Stimulated activated CD8-positive, alpha-beta memory T cell treated with anti-CD3 and anti-CD28 coated beads, Interleukin-2, amount 100 ng/mL, for 1 hour (primary cell): ENCODE data around the gene TSN.

Source experiments
- DNase-seq, 2 donors: peaks; one replicate each; pipeline ENCODE4 v3.0.0-alpha.2; 2020; ENCODE audit warnings: low read depth in 2 of 2

TSN gene

DNA sequence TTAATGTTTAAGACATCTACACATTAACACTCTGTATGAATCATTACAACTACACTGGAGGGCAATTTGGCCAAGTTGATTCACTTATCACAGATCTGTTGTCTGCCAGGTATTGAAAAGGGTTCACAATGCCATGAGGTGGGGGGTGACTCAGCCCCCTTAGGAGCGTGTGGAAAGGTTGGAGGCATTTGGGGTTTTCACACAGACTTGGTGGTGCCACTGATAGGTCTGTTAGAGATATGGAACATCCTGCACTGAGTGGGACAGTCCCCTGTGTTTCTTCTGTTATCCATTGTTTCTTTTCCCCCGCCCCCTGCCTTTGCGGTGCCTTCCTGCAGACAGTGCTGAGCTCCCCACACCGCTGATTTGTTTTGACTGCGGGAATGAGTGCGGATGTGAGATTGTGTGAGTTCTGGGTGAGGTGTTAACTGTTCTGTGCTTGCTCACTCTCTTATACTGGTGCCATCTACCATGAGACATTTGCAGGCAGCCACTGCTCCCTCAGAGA is 9.3 kb upstream of the TSN start:
- DNase-seq, result no peak

DNA sequence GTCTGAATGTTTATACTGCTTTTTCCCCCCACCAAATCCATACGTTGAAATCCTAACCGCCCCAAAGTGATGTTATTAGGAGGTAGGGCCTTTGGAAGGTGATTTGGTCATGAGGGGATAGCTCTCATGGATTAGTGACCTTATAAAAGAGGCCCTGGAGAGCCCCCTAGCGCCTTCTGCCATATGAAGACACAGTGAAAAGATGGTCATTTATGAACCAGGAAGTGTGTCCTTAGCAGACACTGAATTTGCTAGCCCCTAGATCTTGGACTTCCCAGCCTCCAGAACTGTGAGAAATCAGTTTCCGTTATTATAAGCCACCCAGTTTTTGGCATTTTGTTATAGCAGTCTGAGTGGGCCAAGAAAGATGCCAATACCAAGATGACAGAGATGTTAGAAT is 7.2 kb upstream of the TSN start:
- no peak for DNase-seq

DNA sequence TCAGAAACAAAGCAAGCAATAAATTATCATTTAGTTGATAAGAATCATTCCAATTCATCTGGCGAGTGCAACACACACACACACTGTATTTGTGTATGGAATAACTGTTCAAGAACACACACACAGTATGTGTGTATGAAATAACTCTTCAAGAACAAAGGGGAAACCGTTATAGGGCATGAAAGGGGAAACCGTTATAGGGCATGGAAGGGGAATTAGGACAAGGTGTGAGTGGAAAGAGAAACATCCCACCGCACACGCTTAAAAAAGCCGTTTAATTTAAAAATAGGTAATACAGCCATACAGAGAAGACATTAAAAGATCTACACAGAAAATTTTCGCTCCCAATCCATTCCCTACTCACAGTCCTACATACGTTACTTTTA is 607 bp upstream of the TSN start:
- DNase-seq, result no peak

DNA sequence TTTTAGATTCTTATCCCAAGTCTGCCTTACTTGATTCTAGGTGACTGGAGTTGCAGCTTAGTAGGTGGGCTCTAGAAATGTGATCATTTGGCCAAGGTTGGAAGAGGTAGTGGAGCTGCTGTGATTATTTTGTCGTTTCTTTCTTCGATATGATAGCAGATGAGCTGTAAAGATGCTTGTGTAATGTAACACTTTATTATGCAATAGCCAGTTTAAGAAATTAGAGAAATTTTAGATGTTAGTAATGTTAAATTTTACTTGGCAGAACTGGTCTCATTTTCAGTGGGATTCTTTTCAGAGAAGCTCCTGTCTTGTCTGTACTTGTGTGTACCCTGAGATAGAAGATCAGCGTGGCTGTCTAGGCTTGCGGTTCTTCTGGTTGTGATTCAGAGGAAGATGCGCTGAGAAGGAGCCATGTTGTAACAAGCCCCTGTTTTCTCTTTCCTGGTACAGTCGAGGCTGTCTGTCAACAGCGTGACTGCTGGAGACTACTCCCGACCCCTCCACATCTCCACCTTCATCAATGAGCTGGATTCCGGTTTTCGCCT is 9.3 kb downstream of the TSN start:
- DNase-seq, result no peak

DNA sequence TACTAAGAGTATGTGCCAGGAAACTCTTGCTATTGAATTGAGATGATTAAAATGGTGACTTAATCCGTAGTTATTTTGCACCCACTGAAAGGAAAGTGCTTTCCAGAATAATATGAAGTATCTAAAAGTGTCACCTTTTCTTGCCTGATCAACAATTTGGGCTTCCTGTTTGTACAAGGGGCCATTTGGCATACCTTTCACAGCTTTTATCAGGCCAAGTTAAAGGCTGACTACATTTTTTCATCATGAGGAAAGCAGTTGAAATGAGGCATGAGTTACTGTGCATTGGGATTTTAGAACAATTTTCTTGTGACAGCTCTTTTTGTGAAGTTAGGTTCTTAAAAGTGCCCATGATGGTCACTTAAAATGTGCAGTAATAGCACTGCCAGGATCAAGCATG is 11.2 kb downstream of the TSN start:
- no peak for DNase-seq

DNA sequence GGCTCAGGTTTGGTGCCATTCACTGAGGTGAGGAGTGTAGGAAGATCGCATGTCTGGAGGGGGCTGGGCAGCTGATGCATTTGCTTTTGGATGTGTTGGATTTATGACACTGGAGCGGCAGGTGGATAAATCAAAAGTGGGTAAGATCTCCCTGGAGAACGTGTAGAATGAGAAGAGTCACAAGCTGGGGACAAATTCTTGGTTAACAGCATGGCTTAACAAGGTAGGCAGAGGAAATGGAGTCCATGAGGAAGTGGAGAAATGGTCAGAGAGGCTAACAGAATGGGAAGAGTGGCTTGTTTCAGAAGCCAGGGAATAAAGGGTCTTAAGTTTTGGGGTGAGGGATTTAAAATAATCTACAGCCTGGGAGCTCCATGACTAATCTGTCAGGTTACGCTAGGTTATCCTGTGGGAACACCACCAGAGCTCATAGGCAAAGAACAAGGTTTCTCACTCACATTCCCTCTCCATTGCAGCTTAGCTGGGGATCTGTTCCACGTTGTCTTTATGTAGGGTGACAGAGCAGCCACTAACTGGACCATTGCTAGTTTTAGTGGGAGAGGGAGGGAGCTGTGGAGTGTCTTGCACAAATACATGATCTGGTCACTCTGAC is 12.8 kb downstream of the TSN start:
- DNase-seq, result no peak

DNA sequence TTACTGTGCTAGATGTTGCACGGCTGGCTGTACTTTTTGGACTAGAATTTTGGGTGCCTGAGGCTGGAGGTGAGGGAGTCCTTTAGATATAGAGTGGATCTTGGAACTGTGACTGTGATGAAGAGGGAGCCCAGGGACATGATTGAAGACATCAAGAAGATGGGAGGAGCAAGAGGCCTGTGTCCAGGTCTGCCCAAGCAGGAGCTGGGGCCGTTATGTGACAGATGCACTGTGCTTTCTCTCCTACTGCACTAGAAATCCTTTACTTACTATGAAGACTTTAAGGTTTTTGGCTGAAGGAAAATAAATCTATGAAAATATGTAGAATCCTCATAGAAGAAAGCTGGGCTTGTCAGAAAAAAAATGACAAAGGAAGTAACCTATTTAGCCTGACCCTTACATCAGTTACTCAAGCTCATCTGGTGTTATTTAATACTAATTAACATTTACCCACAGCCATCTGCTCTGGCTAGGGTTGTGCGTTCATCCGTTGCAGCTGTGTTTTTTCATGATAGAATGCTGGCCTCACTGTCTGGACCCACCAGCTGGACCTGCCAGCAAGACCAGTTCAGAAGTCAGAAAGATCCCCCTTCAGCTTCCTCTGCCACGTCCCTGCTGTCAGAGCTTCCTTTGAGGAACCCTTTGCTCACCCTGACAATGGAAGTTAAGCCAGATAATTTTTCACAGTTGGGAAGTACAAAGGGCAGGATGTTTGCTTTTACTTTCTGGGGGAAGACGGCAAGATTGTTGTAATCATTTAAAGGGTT is 16.7 kb downstream of the TSN start:
- no peak for DNase-seq

DNA sequence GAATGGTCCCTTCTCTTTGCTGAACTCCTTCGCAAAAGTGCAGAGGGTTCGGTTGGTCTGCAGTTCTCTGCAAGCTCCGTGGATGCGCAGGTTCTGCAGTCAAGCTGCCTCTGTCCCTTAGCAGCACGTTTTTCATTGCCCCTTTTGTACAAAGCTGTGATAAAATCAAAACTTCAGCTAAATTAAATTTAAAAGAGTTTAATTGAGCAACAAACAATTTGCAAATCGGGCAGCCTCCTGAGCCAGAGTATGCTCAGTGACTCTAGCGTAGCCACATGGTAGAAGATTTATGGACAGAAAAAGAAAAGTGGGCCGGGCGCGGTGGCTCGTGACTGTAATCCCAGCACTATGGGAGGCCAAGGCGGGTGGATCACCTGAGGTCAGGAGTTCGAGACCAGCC is 18.8 kb downstream of the TSN start:
- DNase-seq, result no peak

DNA sequence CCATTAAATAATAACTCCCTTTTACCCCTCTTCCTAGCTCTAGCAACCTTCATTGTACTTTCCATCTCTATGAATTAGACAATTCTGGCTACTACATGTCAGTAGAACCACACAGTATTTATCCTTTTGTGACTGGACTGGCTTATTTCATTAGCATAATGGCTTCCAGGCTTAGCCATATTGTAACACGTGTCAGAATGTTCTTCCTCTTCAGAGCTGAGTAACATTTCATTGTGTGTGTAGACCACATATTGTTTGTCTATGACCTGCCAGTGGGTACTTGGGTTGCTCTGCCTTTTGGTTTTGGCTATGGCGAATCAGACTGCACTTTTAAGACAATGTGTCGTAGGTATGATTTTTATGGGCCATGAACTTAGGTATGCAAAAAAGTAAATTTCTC is 20.9 kb downstream of the TSN start:
- no peak for DNase-seq

DNA sequence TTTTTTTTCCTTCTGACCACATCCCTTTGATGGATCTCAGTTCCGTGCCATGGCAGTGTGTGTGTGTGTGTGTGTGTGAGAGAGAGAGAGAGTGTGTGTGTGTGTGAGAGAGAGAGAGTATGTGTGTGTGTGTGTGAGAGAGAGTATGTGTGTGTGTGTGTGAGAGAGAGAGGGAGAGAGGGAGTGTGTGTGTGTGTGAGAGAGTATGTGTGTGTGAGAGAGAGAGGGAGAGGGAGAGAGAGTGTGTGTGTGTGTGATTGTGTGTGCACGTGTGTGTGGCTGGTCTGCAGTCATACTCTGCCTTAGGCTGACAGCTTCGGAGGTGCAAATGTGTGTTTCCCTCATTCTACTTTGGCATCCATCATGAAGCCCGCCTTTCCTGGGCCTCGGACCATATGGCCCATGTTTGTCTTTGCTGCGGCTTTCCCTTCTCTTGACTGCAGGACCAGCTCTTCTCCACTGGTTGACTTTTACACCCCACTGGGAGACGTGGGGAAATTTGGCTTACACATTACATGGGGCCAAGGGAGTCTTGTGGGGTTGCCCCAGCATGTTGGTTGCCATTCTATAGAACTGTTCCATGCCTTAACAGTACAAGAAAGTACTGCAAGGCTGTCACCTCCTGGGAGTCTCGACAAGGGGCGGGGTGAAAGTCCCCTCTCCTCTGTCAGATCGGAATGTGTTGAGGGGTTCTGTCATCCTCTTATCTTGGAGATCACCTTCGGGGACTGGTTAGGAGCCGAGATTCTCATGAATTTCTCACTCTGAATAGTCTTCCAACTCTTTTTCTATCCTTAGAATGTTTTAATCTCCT is 21.6 kb downstream of the TSN start:
- no peak for DNase-seq

DNA sequence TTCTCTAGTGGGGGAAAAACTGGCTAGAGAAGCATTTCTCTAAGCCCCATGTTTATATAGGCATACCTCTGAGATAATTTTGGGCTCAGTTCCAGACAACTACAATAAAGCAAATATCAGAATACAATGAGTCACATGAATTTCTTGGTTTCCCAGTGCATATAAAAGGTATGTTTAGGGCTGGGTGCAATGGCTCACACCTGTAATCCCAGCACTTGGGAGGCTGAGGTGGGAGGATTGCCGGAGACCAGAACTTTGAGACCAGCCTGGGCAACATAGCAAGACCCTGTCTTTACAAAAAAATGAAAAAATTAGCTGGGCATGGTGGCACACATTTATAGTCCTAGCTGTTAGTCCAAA is 22.2 kb downstream of the TSN start:
- no peak for DNase-seq

DNA sequence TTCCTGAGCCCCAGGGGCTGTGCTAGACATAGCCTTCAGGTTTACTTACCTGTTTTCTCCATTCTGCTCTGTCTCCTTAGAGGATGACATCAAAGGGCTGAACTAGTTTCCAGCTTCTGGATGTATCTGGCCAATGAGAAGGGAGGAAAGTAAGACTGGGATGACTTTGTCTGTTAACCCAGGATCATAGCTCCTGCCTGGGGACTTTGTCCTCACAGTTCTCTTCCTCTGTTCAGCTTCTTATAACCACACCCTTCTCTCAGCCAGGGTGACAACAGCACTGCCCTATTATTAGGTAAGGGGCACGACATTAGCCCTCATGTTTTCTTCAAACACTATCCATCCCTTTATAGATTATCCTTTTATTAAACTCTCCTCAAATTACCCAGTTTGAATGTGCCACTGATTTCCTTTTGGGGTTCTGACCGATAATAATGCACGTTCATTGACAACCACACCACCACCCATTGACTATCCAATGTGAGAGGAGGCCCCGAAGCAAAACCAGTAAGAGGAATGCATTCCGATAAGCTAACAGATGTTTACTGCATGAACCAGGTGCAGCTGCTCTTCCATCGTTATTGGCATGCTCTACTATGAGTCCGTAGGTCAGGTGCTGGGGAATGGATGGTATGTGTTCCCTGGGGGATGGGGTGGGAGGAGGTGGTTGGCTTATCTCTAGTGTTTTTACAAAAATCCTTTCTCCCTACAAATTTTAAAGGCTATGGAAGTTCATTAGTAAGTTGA is 23.5 kb downstream of the TSN start:
- DNase-seq, result no peak

DNA sequence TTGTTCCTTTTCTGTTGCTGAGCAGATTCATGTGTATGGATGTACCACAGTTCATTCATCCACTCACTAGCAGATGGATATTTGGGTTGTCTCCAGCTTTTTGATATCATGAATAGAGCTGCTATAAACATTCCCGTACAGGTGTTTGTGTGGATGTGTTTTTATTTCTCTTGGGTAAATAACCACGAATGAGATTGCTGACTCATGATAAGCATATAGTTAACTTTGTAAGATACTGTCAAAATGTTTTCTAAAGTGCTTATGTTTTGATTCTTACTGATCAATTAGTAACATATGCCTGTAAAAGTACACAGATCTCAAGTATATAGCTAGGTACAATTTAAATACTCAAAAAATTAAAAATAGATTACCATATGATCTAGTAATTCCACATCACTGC is 27.7 kb downstream of the TSN start:
- no peak for DNase-seq

DNA sequence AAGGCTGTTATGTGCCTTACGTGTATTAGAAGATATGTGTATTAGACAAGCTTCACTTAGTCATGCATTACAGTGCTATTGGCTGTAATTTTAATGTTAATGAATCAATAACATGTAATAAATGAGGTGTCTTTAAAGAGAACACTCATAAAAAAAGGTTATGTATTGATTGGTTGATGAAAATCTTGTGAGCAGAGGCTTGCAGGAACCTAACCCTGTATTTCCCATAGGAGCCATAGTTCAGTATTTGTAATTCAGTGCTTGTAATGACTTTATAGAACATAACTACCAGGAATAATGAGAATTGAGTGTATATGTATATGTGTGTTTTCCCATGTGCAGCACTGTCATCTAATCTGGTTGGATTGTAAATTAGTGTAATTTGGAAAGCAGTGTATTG is 33.2 kb downstream of the TSN start:
- no peak for DNase-seq

DNA sequence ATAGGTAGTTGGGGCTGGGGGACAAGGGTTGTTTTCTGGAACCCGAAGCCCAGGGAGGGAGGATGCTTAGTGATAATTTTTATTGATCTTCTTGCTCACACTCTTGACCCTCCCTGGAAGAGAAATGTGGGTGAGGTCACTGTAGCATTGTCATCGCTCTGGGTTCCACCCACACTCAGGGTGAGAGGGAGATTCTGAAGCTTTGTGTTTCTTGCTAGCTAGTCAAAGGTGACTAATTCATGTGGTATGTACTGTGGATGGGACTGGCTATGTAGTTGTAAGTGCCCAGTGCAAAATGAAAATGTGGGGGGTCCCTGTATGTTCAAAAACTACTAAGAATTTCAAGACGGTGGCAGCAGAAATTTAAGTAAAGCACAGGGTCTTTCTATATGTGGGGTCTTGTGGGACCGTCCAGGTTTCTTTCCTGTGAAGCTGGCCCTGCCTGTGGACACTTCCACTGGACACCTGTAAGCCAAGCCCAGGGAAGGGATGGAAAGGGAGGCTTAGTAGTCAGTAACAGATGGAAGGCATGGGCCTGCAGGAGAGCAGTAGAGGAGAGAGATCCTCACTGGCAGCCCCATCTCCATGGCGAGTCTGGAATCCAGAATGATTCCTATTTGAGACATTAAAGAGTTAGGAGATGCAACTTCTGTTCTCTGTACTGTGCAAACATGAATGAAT is 35.0 kb downstream of the TSN start:
- no peak for DNase-seq

DNA sequence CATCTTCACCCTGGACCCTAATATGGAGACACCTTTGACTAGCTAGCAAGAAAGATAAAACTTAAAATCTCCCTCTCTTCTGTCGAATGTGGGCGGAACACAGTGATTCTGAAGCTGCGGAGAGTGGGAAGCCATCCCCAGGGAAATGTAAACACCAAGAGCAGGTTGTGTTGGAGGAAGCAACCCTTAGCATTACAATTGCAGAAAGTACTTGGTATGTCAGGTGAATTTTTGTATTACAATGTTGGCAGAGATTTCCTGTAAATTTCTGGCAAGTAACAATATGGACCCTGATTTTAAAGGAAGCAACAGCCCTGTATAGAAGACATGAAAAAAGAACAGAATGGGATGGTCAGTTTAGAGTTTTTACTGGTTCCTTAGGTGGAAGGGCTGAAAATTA is 35.8 kb downstream of the TSN start:
- DNase-seq, result no peak

DNA sequence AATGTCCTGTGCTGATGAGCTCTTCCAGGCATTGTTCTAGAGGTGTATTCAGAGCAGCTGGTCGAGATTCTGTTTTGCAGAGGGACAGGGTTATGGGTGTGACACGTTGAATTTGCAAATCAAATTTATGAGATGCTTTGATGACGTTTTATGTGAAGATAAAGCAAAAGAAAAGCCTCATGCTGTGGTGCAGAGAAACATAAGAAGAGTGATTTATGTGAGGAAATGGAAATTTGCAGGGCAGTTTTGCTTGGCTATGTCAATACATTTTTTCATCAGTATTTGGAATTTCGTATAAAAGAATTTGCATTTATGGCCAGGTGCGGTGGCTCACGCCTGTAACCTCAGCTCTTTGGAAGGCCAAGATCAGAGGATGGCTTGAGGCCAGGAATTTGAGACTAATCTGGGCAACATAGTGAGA is 36.4 kb downstream of the TSN start:
- no peak for DNase-seq

DNA sequence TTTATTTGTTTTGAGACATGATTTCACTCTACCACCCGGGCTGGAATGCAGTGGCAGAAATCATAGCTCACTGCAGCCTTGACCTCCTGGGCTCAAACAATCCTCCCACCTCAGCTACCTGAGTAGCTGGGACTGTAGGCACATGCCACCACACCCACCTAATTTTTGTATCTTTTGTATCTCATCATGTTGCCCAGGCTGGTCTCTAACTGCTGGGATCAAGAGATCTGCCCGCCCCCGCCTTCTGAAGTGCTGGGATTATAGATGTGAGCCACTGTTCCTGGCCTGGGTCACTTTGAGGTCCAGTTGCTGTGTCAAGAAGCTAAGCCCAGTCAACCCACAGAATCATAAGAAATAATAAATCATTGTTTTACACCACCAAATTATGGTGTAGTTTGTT is 38.4 kb downstream of the TSN start:
- no peak for DNase-seq

DNA sequence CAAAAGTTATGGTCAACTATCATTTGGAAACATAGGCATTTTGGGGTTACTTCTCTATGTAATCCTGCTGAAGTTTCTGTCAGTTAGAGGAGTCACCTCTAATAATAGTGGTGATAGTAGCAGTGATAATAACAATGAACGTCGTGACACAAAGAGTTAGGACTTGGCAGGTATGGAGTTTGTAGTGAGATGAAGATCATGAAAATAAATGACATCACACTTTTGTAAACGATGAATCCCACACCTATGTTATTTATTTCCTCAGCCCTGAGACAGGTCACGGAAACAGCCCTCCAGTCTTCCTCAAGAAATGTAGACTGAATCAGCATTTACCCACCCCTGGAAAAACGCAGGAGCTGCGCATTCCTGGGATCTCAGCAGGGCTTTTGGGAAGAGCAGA is 38.8 kb downstream of the TSN start:
- DNase-seq, result no peak

DNA sequence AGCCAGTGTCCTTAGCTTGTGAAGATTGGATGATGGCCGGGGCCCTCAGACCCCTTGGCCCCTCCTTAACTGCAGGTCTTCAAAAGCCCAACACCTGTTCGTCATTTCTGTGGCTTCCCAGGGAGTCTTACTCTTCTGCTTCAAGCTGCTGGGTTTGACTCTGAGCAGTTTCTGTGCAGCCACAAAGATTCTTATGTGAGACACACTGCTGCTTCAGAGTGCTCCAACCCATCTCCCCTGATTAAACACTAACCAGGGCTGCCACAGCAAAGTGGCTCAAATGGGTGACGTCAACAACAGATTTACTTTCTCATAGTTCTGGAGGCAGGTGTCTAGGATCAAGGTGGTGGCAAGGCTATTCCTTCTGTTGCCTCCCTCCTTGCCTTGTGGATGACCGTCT is 40.8 kb downstream of the TSN start:
- DNase-seq, result no peak

DNA sequence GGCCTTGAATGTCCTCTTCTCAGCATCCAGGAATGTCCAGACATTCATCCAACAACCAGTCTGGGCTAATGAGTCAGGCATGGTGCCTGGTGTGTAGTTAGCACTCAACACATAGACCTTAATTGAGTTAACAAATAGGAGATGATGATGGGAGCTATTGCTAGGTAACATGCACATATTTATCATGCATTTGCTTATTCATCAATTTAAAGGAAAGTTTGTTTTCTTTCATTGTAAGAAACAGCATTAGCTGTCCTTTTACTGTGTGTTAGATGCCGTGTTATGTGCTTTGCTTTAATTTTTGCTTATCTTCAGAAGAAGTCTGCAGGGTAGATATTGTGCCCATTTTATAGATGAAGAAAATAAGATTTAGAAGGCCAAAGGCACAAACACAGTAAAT is 43.2 kb downstream of the TSN start:
- DNase-seq, result no peak
